Activated CD4-positive, alpha-beta T cell treated with anti-CD3 and anti-CD28 coated beads, Interleukin-2, amount 50 U/mL, for 4 hours (primary cell): ENCODE measurements around the gene CTTNBP2.
"Not testable (repeated sequence)": the region's sequence is repeated elsewhere in the genome, so short reads cannot be mapped to it uniquely, and the experiment has no call there.

Experiments used
- DNase-seq, 2 experiments: peaks; one replicate each; pipeline ENCODE4 v3.0.0-alpha.2; 2020

CTTNBP2 gene

GRCh38 chr7:117737926-117738325, 135.3 kb downstream of the CTTNBP2 start:
- DNase-seq, result no peak

GRCh38 chr7:117731455-117731854, 141.8 kb downstream of the CTTNBP2 start:
- no peak for DNase-seq

- no peak for DNase-seq
Measured at GRCh38 chr7:117730390-117730789, 142.9 kb downstream of the CTTNBP2 start.

GRCh38 chr7:117728890-117729624, 144.2 kb downstream of the CTTNBP2 start:
- DNase-seq, result no peak

- no peak for DNase-seq
Measured at GRCh38 chr7:117724898-117725297, 148.3 kb downstream of the CTTNBP2 start.

GRCh38 chr7:117719377-117719776, 153.9 kb downstream of the CTTNBP2 start:
- no peak for DNase-seq

- no peak for DNase-seq
Measured at GRCh38 chr7:117718116-117718835, 155.0 kb downstream of the CTTNBP2 start.

- no peak for DNase-seq
Measured at GRCh38 chr7:117717357-117717756, 155.9 kb downstream of the CTTNBP2 start.

GRCh38 chr7:117716707-117717299, 156.4 kb downstream of the CTTNBP2 start:
- no peak for DNase-seq

- no peak for DNase-seq
Measured at GRCh38 chr7:117715784-117716445, 157.3 kb downstream of the CTTNBP2 start.

- no peak for DNase-seq
Measured at GRCh38 chr7:117711556-117711955, 161.7 kb downstream of the CTTNBP2 start.

- not testable (repeated sequence) for DNase-seq
Measured at GRCh38 chr7:117708173-117708572, 165.1 kb downstream of the CTTNBP2 start.

- no peak for DNase-seq
Measured at GRCh38 chr7:117707080-117707479, 166.2 kb downstream of the CTTNBP2 start.

GRCh38 chr7:117706210-117706609, 167.0 kb downstream of the CTTNBP2 start:
- no peak for DNase-seq

- DNase-seq, result no peak
Measured at GRCh38 chr7:117705630-117706029, 167.6 kb downstream of the CTTNBP2 start.

GRCh38 chr7:117704063-117704462, 169.2 kb downstream of the CTTNBP2 start:
- DNase-seq, result no peak

GRCh38 chr7:117698018-117698417, 175.2 kb downstream of the CTTNBP2 start:
- DNase-seq, result no peak

GRCh38 chr7:117692338-117692737, 180.9 kb downstream of the CTTNBP2 start:
- DNase-seq, result no peak

GRCh38 chr7:117690147-117690546, 183.1 kb downstream of the CTTNBP2 start:
- DNase-seq, result no peak

- no peak for DNase-seq
Measured at GRCh38 chr7:117689406-117689805, 183.8 kb downstream of the CTTNBP2 start.

GRCh38 chr7:117688126-117688525, 185.1 kb downstream of the CTTNBP2 start:
- DNase-seq, result no peak

GRCh38 chr7:117686311-117686935, 186.8 kb downstream of the CTTNBP2 start:
- no peak for DNase-seq

- no peak for DNase-seq
Measured at GRCh38 chr7:117685795-117686194, 187.4 kb downstream of the CTTNBP2 start.
